ENCODE results near the gene PTGR2.
"Not testable (repeated sequence)": the region's sequence is repeated elsewhere in the genome, so short reads cannot be mapped to it uniquely, and the experiment has no call there.

PTGR2 gene

GRCh38 chr14:73887694-73888459 is 36.2 kb downstream of the PTGR2 start:
- no peak for DNase-seq

DNA sequence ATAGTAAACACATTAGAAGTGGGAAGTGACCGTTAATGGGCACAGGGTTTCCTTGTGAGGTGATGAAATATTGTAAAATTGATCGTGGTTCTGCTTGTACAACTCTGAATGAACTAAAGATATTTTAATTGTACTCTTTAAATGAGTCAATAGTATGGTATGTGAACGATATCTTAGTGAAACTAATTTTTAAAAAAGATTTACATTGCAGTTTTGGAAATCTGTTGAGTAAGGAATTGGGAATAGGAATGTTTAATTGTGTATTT is 36.8 kb downstream of the PTGR2 start:
- no peak for DNase-seq

DNA sequence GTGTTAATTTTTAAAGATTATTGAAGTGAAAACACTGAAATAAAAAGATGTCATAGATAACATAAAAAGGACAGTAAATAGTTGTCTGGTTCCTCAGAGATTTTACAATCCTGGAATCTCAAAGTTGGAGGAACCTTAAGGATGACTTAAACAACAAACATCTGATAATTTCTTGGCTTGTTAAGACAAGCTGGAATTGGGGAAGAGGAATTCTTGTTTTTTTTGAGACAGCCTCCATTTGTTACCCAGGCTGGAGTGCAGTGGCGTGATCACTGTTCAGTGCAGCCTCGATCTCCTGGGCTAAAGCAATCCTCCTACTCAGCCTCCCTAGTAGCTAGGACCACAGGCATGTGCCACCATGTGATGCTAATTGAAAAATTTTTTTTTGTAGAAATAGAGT is 37.3 kb downstream of the PTGR2 start:
- DNase-seq: no peak

- no peak for DNase-seq
Observed at GRCh38 chr14:73889376-73889775, 37.7 kb downstream of the PTGR2 start.

- DNase-seq: not testable (repeated sequence)
Observed at GRCh38 chr14:73894180-73894687, 42.6 kb downstream of the PTGR2 start.

GRCh38 chr14:73895939-73896338 is 44.3 kb downstream of the PTGR2 start:
- no peak for DNase-seq

- DNase-seq: no peak
Observed at GRCh38 chr14:73896521-73896920, 44.9 kb downstream of the PTGR2 start.

DNA sequence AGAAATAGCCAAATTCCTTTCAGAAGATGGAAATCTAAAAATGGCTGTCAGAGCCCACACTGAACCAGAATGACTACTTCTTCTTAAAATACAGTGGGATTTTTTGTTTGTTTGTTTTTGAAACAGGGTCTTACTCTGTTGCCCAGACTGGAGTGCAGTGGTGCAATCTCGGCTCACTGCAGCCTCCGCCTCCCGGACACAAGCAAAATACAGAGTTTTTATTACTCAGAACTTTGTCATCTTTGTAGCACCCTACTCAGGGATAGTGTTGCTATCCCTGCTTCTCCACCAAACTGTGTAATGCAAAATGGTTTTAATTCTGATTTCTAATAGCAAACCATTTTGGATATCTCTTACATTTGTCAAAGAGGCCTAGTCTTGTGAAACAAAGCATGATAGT is 51.4 kb downstream of the PTGR2 start:
- no peak for DNase-seq

DNA sequence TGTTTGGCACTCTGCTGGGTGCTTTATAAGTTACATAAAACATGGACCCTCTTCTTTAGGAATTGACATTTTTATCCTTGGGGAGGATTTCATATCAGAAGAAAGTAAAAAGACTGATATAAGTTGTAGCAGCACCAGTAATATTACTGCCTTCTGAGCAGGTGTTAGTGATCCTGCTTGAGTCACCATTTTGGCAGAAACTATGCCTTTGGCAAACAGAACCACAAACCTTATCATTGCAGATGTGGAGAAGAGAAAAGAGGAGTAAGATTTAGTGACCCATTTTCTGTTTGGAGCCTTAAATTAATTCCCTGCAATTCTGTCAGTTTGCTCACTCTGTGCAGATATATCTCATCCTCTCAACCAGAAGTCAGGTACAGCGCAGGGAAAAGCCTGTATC is 58.0 kb downstream of the PTGR2 start:
- DNase-seq: no peak

GRCh38 chr14:73913256-73913655 is 61.6 kb downstream of the PTGR2 start:
- no peak for DNase-seq

GRCh38 chr14:73916324-73916723 is 64.7 kb downstream of the PTGR2 start:
- DNase-seq: no peak

DNA sequence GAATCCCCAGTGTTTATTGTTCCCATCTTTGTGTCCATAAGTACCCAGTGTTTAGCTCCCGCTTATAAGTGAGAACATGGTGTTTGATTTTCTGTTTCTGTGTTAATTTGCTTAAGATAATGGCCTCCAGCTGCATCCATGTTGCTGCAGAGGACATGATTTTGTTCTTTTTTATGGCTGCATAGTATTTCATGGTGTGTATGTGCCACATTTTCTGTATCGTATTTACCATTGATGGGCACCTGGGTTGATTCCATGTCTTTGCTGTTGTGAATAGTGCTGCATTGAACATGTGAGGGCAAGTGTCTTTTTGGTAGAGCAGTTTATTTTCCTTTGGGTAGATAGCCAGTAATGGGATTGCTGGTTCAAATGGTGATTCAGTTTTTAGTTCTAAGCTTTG is 67.8 kb downstream of the PTGR2 start:
- DNase-seq: not testable (repeated sequence)

- no peak for DNase-seq
Observed at GRCh38 chr14:73924337-73924736, 72.7 kb downstream of the PTGR2 start.
